ENCODE results near the gene PDZRN4.

DNA sequence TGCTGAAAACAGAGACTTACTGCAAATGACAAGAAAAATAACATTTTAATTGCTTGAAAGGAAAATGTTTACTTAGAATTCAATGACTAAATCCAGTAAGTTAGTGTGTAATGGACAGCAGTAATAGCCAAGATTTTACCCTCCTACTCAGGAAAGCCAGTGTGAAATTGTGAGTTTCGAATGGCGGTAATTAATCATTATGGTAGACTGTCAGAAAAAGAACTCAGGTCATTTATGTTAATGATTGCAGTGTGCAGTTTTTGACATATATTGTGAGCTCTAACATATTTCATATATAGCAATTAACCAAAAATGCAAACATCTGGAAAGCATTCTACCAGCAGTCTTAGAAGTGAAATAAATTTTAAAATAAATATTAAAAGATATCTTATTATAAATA, 60.3 kb downstream of the PDZRN4 start:
- TF ChIP-seq, protein P1, sequence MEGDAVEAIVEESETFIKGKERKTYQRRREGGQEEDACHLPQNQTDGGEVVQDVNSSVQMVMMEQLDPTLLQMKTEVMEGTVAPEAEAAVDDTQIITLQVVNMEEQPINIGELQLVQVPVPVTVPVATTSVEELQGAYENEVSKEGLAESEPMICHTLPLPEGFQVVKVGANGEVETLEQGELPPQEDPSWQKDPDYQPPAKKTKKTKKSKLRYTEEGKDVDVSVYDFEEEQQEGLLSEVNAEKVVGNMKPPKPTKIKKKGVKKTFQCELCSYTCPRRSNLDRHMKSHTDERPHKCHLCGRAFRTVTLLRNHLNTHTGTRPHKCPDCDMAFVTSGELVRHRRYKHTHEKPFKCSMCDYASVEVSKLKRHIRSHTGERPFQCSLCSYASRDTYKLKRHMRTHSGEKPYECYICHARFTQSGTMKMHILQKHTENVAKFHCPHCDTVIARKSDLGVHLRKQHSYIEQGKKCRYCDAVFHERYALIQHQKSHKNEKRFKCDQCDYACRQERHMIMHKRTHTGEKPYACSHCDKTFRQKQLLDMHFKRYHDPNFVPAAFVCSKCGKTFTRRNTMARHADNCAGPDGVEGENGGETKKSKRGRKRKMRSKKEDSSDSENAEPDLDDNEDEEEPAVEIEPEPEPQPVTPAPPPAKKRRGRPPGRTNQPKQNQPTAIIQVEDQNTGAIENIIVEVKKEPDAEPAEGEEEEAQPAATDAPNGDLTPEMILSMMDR (IDR thresholded peaks at IDR 0.05), result no peak
- TF ChIP-seq POLR2A (IDR thresholded peaks at IDR 0.05), result no peak

All from suprapubic skin (tissue), 3 donors.